ENCODE measurements around the gene PTPN23.
A peak's percentile ranks its signal among the peaks of the same experiment; 100 is the strongest.

The PTPN23 gene

GRCh38 chr3:47419083-47420043 is 38.5 kb downstream of the PTPN23 start:
- DNase-seq (ENCODE audit: low read depth in 2 of 2): no peak

GRCh38 chr3:47420044-47420430 is 39.2 kb downstream of the PTPN23 start:
- DNase-seq (ENCODE audit: low read depth in 2 of 2): no peak

GRCh38 chr3:47420511-47421484 is 40.0 kb downstream of the PTPN23 start:
- DNase-seq (ENCODE audit: low read depth in 2 of 2): peak; percentile 65 to 79

- DNase-seq (ENCODE audit: low read depth in 2 of 2): no peak
Observed at GRCh38 chr3:47421741-47422649, 41.2 kb downstream of the PTPN23 start.

GRCh38 chr3:47422743-47423142 is 41.9 kb downstream of the PTPN23 start:
- DNase-seq (ENCODE audit: low read depth in 2 of 2): no peak

GRCh38 chr3:47423548-47424145 is 42.8 kb downstream of the PTPN23 start:
- no peak for DNase-seq (ENCODE audit: low read depth in 2 of 2)

- DNase-seq (ENCODE audit: low read depth in 2 of 2): no peak
Observed at GRCh38 chr3:47424434-47425382, 43.9 kb downstream of the PTPN23 start.

GRCh38 chr3:47425383-47425778 is 44.6 kb downstream of the PTPN23 start:
- DNase-seq (ENCODE audit: low read depth in 2 of 2): no peak

GRCh38 chr3:47425959-47426358 is 45.1 kb downstream of the PTPN23 start:
- no peak for DNase-seq (ENCODE audit: low read depth in 2 of 2)

GRCh38 chr3:47427866-47428265 is 47.0 kb downstream of the PTPN23 start:
- no peak for DNase-seq (ENCODE audit: low read depth in 2 of 2)

- no peak for DNase-seq (ENCODE audit: low read depth in 2 of 2)
Observed at GRCh38 chr3:47428662-47429061, 47.8 kb downstream of the PTPN23 start.

GRCh38 chr3:47429476-47430270 is 48.9 kb downstream of the PTPN23 start:
- DNase-seq (ENCODE audit: low read depth in 2 of 2): no peak

- DNase-seq (ENCODE audit: low read depth in 2 of 2): no peak
Observed at GRCh38 chr3:47430606-47431005, 49.8 kb downstream of the PTPN23 start.

- no peak for DNase-seq (ENCODE audit: low read depth in 2 of 2)
Observed at GRCh38 chr3:47431225-47431624, 50.4 kb downstream of the PTPN23 start.

- no peak for DNase-seq (ENCODE audit: low read depth in 2 of 2)
Observed at GRCh38 chr3:47432673-47433072, 51.9 kb downstream of the PTPN23 start.

- DNase-seq (ENCODE audit: low read depth in 2 of 2): no peak
Observed at GRCh38 chr3:47433796-47434195, 53.0 kb downstream of the PTPN23 start.

- DNase-seq (ENCODE audit: low read depth in 2 of 2): no peak
Observed at GRCh38 chr3:47434849-47435248, 54.0 kb downstream of the PTPN23 start.

- DNase-seq (ENCODE audit: low read depth in 2 of 2): no peak
Observed at GRCh38 chr3:47436180-47436579, 55.4 kb downstream of the PTPN23 start.

GRCh38 chr3:47440131-47440530 is 59.3 kb downstream of the PTPN23 start:
- DNase-seq (ENCODE audit: low read depth in 2 of 2): no peak

All from stimulated activated CD8-positive, alpha-beta memory T cell treated with anti-CD3 and anti-CD28 coated beads, Interleukin-15, amount 100 ng/mL, for 4 hours (primary cell).